ENCODE results near the gene SRPRA.
"Not testable (repeated sequence)": the region's sequence is repeated elsewhere in the genome, so short reads cannot be mapped to it uniquely, and the experiment has no call there.

Gene SRPRA

GRCh38 chr11:126257764-126258163, 10.9 kb downstream of the SRPRA start:
- H2BK5ac ChIP-seq (ENCODE audit: low read length), result no peak overlapping the region
- no peak overlapping the region for H3K4me3 ChIP-seq (ENCODE audit: low read length)
- no peak overlapping the region for H3K56ac ChIP-seq (ENCODE audit: low read length)
- H4K8ac ChIP-seq (ENCODE audit: low read depth, low read length), result no peak overlapping the region
- no peak overlapping the region for H3K9ac ChIP-seq (ENCODE audit: low read length)
- no peak for DNase-seq
- H3K4me2 ChIP-seq (ENCODE audit: low read length), result no peak overlapping the region
- H3K23ac ChIP-seq (ENCODE audit: low read length), result no peak overlapping the region
- peaks cover 7% of the 10 kb centered on the region for H3K36me3 ChIP-seq (ENCODE audit: control insufficient read depth, insufficient read depth, low read length)
- H3K79me2 ChIP-seq (ENCODE audit: control insufficient read depth, insufficient read depth, low read length), result no peaks in the 10 kb centered on the region
- H3K27ac ChIP-seq (ENCODE audit: low read depth, low read length), result no peak overlapping the region
- no peaks in the 10 kb centered on the region for H3K79me1 ChIP-seq (ENCODE audit: low read length)
- WGBS (ENCODE audit: extremely low coverage, insufficient coverage, low lambda C conversion rate), result no CpG with 5 or more reads among the region's 2 CpGs
- H3K18ac ChIP-seq (ENCODE audit: low read length), result no peak overlapping the region
- no peak overlapping the region for H3K4ac ChIP-seq (ENCODE audit: low read depth, low read length)
- H2BK15ac ChIP-seq (replicated peaks; ENCODE audit: low read depth), result no peak overlapping the region
- no peak overlapping the region for H2AK5ac ChIP-seq (ENCODE audit: low read length)
- H4K5ac ChIP-seq (ENCODE audit: low read length), result no peak overlapping the region
- no peaks in the 10 kb centered on the region for H3K4me1 ChIP-seq (ENCODE audit: control insufficient read depth, low read depth, low read length)
- no peaks in the 10 kb centered on the region for H3K27me3 ChIP-seq (ENCODE audit: insufficient read depth, low read length, poor library complexity)
- H2BK120ac ChIP-seq (ENCODE audit: low read depth, low read length), result no peak overlapping the region

GRCh38 chr11:126257144-126257543, 11.6 kb downstream of the SRPRA start:
- Histone ChIP-seq H3K79me1 (ENCODE audit: low read length) (no peaks in the 10 kb centered on the region), H4K8ac (ENCODE audit: low read depth, low read length) (no peak overlapping the region), H3K36me3 (ENCODE audit: control insufficient read depth, insufficient read depth, low read length) (peaks cover 7% of the 10 kb centered on the region), H3K27me3 (ENCODE audit: insufficient read depth, low read length, poor library complexity) (no peaks in the 10 kb centered on the region), H2BK5ac (ENCODE audit: low read length) (no peak overlapping the region), H3K79me2 (ENCODE audit: control insufficient read depth, insufficient read depth, low read length) (no peaks in the 10 kb centered on the region), H2BK120ac (ENCODE audit: low read depth, low read length) (no peak overlapping the region), H3K23ac (ENCODE audit: low read length) (no peak overlapping the region), H3K4me1 (ENCODE audit: control insufficient read depth, low read depth, low read length) (no peaks in the 10 kb centered on the region), H2AK5ac (ENCODE audit: low read length) (no peak overlapping the region), H3K4me3 (ENCODE audit: low read length) (no peak overlapping the region), H2BK15ac (replicated peaks; ENCODE audit: low read depth) (no peak overlapping the region), H3K9ac (ENCODE audit: low read length) (no peak overlapping the region), H3K18ac (ENCODE audit: low read length) (no peak overlapping the region), H4K5ac (ENCODE audit: low read length) (no peak overlapping the region), H3K56ac (ENCODE audit: low read length) (no peak overlapping the region), H3K4me2 (ENCODE audit: low read length) (no peak overlapping the region), H3K27ac (ENCODE audit: low read depth, low read length) (no peak overlapping the region), H3K4ac (ENCODE audit: low read depth, low read length) (no peak overlapping the region)
- no peak for DNase-seq
- WGBS (ENCODE audit: extremely low coverage, insufficient coverage, low lambda C conversion rate), result no CpG with 5 or more reads among the region's 2 CpGs

GRCh38 chr11:126256216-126256615, 12.5 kb downstream of the SRPRA start:
- Histone ChIP-seq H4K8ac (ENCODE audit: low read depth, low read length) (no peak overlapping the region), H3K27ac (ENCODE audit: low read depth, low read length) (no peak overlapping the region), H2BK5ac (ENCODE audit: low read length) (no peak overlapping the region), H3K56ac (ENCODE audit: low read length) (no peak overlapping the region), H3K36me3 (ENCODE audit: control insufficient read depth, insufficient read depth, low read length) (peaks cover 8% of the 10 kb centered on the region), H3K27me3 (ENCODE audit: insufficient read depth, low read length, poor library complexity) (no peaks in the 10 kb centered on the region), H3K79me2 (ENCODE audit: control insufficient read depth, insufficient read depth, low read length) (no peaks in the 10 kb centered on the region), H3K9ac (ENCODE audit: low read length) (no peak overlapping the region), H3K79me1 (ENCODE audit: low read length) (no peaks in the 10 kb centered on the region), H3K4me3 (ENCODE audit: low read length) (no peak overlapping the region), H3K18ac (ENCODE audit: low read length) (no peak overlapping the region), H3K4ac (ENCODE audit: low read depth, low read length) (no peak overlapping the region), H2AK5ac (ENCODE audit: low read length) (no peak overlapping the region), H4K5ac (ENCODE audit: low read length) (no peak overlapping the region), H3K4me1 (ENCODE audit: control insufficient read depth, low read depth, low read length) (no peaks in the 10 kb centered on the region), H3K4me2 (ENCODE audit: low read length) (no peak overlapping the region), H3K23ac (ENCODE audit: low read length) (no peak overlapping the region), H2BK120ac (ENCODE audit: low read depth, low read length) (no peak overlapping the region), H2BK15ac (replicated peaks; ENCODE audit: low read depth) (no peak overlapping the region)
- no peak for DNase-seq
- no CpG with 5 or more reads among the region's 4 CpGs for WGBS (ENCODE audit: extremely low coverage, insufficient coverage, low lambda C conversion rate)

- H3K4me2 ChIP-seq (ENCODE audit: low read length); H3K79me2 ChIP-seq (ENCODE audit: control insufficient read depth, insufficient read depth, low read length); DNase-seq: not testable (repeated sequence)
Measured at GRCh38 chr11:126255507-126255906, 13.2 kb downstream of the SRPRA start.

GRCh38 chr11:126254819-126255218, 13.9 kb downstream of the SRPRA start:
- no peak for DNase-seq
- Histone ChIP-seq H3K4ac (ENCODE audit: low read depth, low read length) (no peak overlapping the region), H3K23ac (ENCODE audit: low read length) (no peak overlapping the region), H3K27me3 (ENCODE audit: insufficient read depth, low read length, poor library complexity) (no peaks in the 10 kb centered on the region), H3K79me1 (ENCODE audit: low read length) (no peaks in the 10 kb centered on the region), H3K4me3 (ENCODE audit: low read length) (no peak overlapping the region), H2BK5ac (ENCODE audit: low read length) (no peak overlapping the region), H2BK120ac (ENCODE audit: low read depth, low read length) (no peak overlapping the region), H3K79me2 (ENCODE audit: control insufficient read depth, insufficient read depth, low read length) (no peaks in the 10 kb centered on the region), H2AK5ac (ENCODE audit: low read length) (no peak overlapping the region), H3K4me1 (ENCODE audit: control insufficient read depth, low read depth, low read length) (no peaks in the 10 kb centered on the region), H4K5ac (ENCODE audit: low read length) (no peak overlapping the region), H3K9ac (ENCODE audit: low read length) (no peak overlapping the region), H4K8ac (ENCODE audit: low read depth, low read length) (no peak overlapping the region), H3K36me3 (ENCODE audit: control insufficient read depth, insufficient read depth, low read length) (peaks cover 7% of the 10 kb centered on the region), H3K27ac (ENCODE audit: low read depth, low read length) (no peak overlapping the region), H2BK15ac (replicated peaks; ENCODE audit: low read depth) (no peak overlapping the region), H3K56ac (ENCODE audit: low read length) (no peak overlapping the region), H3K18ac (ENCODE audit: low read length) (no peak overlapping the region), H3K4me2 (ENCODE audit: low read length) (no peak overlapping the region)
- no CpG with 5 or more reads among the region's 1 CpG for WGBS (ENCODE audit: extremely low coverage, insufficient coverage, low lambda C conversion rate)

More at GRCh38 chr11:126255507-126255906, 13.2 kb downstream of the SRPRA start:
- H2BK120ac ChIP-seq (ENCODE audit: low read depth, low read length); H4K8ac ChIP-seq (ENCODE audit: low read depth, low read length); H3K4me1 ChIP-seq (ENCODE audit: control insufficient read depth, low read depth, low read length); H3K4ac ChIP-seq (ENCODE audit: low read depth, low read length); H3K18ac ChIP-seq (ENCODE audit: low read length); H3K56ac ChIP-seq (ENCODE audit: low read length); H3K23ac ChIP-seq (ENCODE audit: low read length); H3K27ac ChIP-seq (ENCODE audit: low read depth, low read length); H2BK5ac ChIP-seq (ENCODE audit: low read length); H3K4me3 ChIP-seq (ENCODE audit: low read length); H3K9ac ChIP-seq (ENCODE audit: low read length); H3K79me1 ChIP-seq (ENCODE audit: low read length); H3K36me3 ChIP-seq (ENCODE audit: control insufficient read depth, insufficient read depth, low read length); H2BK15ac ChIP-seq (replicated peaks; ENCODE audit: low read depth); H2AK5ac ChIP-seq (ENCODE audit: low read length); H3K27me3 ChIP-seq (ENCODE audit: insufficient read depth, low read length, poor library complexity); H4K5ac ChIP-seq (ENCODE audit: low read length): not testable (repeated sequence)
- WGBS (ENCODE audit: extremely low coverage, insufficient coverage, low lambda C conversion rate), result no CpG with 5 or more reads among the region's 5 CpGs

GRCh38 chr11:126253265-126253664, 15.4 kb downstream of the SRPRA start:
- Histone ChIP-seq H3K79me2 (ENCODE audit: control insufficient read depth, insufficient read depth, low read length) (no peaks in the 10 kb centered on the region), H4K8ac (ENCODE audit: low read depth, low read length) (no peak overlapping the region), H3K23ac (ENCODE audit: low read length) (no peak overlapping the region), H3K4me2 (ENCODE audit: low read length) (no peak overlapping the region), H3K36me3 (ENCODE audit: control insufficient read depth, insufficient read depth, low read length) (peaks cover 7% of the 10 kb centered on the region), H3K18ac (ENCODE audit: low read length) (no peak overlapping the region), H2BK15ac (replicated peaks; ENCODE audit: low read depth) (no peak overlapping the region), H2AK5ac (ENCODE audit: low read length) (no peak overlapping the region), H3K4me1 (ENCODE audit: control insufficient read depth, low read depth, low read length) (no peaks in the 10 kb centered on the region), H4K5ac (ENCODE audit: low read length) (no peak overlapping the region), H3K27ac (ENCODE audit: low read depth, low read length) (no peak overlapping the region), H3K4me3 (ENCODE audit: low read length) (no peak overlapping the region), H3K56ac (ENCODE audit: low read length) (no peak overlapping the region), H2BK120ac (ENCODE audit: low read depth, low read length) (no peak overlapping the region), H3K9ac (ENCODE audit: low read length) (no peak overlapping the region), H3K27me3 (ENCODE audit: insufficient read depth, low read length, poor library complexity) (no peaks in the 10 kb centered on the region), H3K79me1 (ENCODE audit: low read length) (no peaks in the 10 kb centered on the region), H3K4ac (ENCODE audit: low read depth, low read length) (no peak overlapping the region), H2BK5ac (ENCODE audit: low read length) (no peak overlapping the region)
- WGBS (ENCODE audit: extremely low coverage, insufficient coverage, low lambda C conversion rate), result no CpG with 5 or more reads among the region's 4 CpGs
- no peak for DNase-seq

Data from mesendoderm (in vitro differentiated cells).